Body of pancreas (tissue), 4 donors: ENCODE results near the gene CDK5RAP2.

Experiments used
- CTCF ChIP-seq, 7 experiments: fragments of 450-650 bp in 4 of 7; fragments of 200-600 bp in 3 of 7; sonication (generic) in 3 of 7; IDR thresholded peaks; one replicate each; pipeline ENCODE4 v1.5.1; 2016 to 2019; ENCODE audit warnings: antibody characterized with exemption in 7 of 7
- POLR2A ChIP-seq, 3 donors: fragments of 450-650 bp; IDR thresholded peaks; one replicate each; pipeline ENCODE4 v1.6.1; 2016; ENCODE audit warnings: antibody characterized with exemption in 3 of 3, mild to moderate bottlenecking in 2 of 3

GRCh38 chr9:120587328-120587727 is 7.4 kb upstream of the CDK5RAP2 start:
- TF ChIP-seq CTCF (IDR thresholded peaks at IDR 0.05), result no peak
- TF ChIP-seq POLR2A (IDR thresholded peaks at IDR 0.05), result no peak
